Suprapubic skin (tissue), 3 donors: ENCODE data around the gene POU2AF2.
"Not testable (repeated sequence)": the region's sequence is repeated elsewhere in the genome, so short reads cannot be mapped to it uniquely, and the experiment has no call there.

Experiments
- POLR2A ChIP-seq, 2 donors: fragments of 450-650 bp; IDR thresholded peaks; one replicate each; pipeline ENCODE4 v1.6.1; 2017; ENCODE audit warnings: antibody characterized with exemption in 2 of 2, mild to moderate bottlenecking in 2 of 2, moderate library complexity in 2 of 2
- TF ChIP-seq, protein P1 (sequence below), 2 donors: fragments of 200-600 bp in 1 of 2; fragments of 450-650 bp in 1 of 2; sonication (generic) in 1 of 2; IDR thresholded peaks; one replicate each; pipeline ENCODE4 v1.5.1; 2016 to 2019; ENCODE audit warnings: antibody characterized with exemption in 2 of 2, mild to moderate bottlenecking in 1 of 2, moderate library complexity in 1 of 2

DNA sequence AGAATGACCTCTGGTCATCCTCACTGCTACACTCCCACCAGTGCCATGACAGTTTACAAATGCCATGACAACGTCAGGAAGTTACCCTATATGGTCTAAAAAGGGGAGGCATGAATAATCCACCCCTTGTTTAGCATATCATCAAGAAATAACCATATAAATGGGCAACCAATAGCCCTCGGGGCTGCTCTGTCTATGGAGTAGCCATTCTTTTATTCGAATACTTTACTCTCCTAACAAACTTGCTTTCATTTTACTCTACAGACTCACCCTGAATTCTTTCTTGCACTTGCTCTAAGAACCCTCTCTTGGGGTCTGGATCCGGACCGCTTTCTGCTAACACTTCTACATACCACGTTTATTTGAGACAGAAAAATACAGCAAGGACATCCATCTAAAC is 74.7 kb downstream of the POU2AF2 start:
- TF ChIP-seq, protein P1, sequence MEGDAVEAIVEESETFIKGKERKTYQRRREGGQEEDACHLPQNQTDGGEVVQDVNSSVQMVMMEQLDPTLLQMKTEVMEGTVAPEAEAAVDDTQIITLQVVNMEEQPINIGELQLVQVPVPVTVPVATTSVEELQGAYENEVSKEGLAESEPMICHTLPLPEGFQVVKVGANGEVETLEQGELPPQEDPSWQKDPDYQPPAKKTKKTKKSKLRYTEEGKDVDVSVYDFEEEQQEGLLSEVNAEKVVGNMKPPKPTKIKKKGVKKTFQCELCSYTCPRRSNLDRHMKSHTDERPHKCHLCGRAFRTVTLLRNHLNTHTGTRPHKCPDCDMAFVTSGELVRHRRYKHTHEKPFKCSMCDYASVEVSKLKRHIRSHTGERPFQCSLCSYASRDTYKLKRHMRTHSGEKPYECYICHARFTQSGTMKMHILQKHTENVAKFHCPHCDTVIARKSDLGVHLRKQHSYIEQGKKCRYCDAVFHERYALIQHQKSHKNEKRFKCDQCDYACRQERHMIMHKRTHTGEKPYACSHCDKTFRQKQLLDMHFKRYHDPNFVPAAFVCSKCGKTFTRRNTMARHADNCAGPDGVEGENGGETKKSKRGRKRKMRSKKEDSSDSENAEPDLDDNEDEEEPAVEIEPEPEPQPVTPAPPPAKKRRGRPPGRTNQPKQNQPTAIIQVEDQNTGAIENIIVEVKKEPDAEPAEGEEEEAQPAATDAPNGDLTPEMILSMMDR (IDR thresholded peaks at IDR 0.05): not testable (repeated sequence)
- TF ChIP-seq POLR2A (IDR thresholded peaks at IDR 0.05): not testable (repeated sequence)
